HG02970 (cell line): Measurements from ENCODE around the gene MT1G.
"Not testable (repeated sequence)": the region's sequence is repeated elsewhere in the genome, so short reads cannot be mapped to it uniquely, and the experiment has no call there.

Experiments
- ATAC-seq: cut with Tn5 transposase; IDR thresholded peaks from one replicate; pipeline ENCODE4 v1.9.1; 2021; ENCODE audit warnings: mild to moderate bottlenecking, moderate library complexity, moderate number of reproducible peaks; ENCODE audit not compliant: unreplicated experiment, low FRiP score

MT1G gene

DNA sequence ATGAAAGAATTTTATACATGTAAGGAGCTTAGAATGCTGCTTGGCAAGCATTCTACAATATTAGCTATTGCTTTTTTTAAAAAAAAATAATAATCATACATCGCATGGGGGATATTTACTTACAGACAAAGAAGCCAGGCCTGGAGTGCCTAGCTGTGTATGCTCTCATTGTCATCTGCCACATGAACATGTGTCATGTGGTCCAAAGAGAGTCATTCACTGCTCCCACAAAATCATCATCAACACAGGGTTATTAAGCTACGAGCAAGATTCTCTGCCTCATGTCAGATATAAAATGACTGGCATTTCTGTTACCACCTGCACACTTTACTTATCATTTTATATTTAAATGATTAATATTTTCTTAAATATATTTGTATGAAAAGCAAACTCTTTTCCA is 44.2 kb downstream of the MT1G start:
- ATAC-seq, result no peak

DNA sequence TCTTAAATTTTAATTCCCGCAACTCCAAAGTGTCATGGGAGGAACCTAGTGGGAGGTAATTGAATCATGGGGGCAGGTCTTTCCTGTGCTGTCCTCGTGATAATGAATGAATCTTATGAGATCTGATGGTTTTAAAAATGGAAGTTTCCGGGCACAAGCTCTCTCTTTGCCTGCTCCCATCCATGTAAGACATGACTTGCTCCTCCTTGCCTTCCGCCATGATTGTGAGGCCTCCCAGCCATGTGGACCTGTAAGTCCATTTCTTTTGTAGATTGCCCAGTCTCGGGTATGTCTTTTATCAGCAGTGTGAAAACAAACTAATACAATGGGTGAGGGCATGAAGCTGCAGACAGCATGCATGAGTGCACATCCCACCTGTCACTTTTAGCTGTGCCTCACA is 44.7 kb downstream of the MT1G start:
- ATAC-seq, result not testable (repeated sequence)

DNA sequence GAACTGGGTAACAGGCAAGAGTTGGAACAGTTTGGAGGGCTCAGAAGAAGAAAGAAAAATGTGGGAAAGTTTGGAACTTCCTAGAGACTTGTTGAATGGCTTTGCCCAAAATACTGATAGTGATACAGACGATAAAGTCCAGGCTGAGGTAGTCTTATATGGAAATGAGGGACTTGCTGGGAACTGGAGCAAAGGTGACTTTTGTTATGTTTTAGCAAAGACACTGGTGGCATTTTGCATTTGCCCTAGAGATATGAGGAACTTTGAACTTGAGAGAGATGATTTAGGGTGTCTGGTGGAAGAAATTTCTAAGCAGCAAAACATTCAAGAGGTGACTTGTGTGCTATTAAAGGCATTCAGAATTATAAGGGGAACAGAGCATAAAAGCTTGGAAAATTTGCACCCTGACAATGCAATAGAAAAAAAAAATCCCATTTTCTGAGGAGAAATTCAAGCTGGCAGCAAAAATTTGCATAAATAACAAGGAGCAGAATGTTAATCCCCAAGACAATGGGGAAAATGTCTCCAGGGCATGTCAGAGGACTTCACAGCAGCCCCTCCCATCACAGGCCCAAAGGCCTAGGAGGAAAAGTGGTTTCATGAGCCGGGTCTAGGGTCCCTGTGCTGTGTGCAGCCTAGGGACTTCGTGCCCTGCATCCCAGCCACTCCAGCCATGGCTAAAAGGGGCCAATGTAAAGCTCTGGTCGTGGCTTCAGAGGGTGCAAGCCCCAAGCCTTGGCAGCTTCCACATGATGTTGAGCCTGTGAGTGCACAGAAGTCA is 46.0 kb downstream of the MT1G start:
- ATAC-seq, result not testable (repeated sequence)

DNA sequence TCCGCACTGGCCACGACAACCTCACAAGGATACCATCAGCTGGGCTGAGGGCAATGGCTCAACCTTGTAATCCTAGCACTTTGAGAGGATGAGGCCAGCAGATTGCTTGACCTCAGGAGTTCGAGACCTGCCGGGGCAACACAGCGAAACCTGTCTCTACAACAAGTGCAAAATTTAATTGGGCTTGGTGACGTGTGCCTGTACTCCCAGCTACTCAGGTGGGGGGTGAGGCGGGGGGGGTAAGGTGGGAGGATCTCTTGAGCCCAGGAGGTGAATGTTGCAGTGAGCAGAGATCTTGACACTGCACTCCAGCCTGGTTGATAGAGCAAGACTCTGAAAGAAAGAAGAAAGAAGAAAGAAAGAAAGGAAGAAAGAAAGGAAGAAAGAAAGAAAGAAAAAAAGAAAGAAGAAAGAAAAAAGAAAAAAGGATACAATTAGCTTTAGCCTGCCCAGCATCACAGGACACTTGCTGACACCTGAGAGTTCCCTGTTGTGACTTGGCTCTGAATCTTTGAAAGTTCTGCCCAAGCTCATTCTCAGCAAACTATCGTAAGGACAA is 47.4 kb downstream of the MT1G start:
- ATAC-seq, result no peak

DNA sequence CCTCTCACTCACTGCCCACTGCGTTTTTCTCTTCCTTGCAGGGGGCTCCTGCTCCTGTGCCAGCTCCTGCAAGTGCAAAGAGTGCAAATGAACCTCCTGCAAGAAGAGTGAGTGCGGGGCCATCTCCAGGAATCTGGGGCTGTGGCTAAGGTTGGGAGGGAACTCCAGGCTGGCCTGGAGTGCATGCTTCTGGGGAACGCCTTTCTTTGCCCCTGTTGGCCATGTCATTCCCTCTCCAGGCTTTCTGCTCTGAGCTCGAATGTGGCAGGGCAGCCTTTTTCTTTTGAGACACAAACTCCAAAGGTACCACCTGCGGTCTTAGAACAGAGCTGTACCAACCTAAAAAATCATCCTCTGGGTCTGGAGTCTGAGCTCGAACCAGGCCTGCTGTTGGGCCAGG is 49.7 kb downstream of the MT1G start:
- ATAC-seq, result no peak

DNA sequence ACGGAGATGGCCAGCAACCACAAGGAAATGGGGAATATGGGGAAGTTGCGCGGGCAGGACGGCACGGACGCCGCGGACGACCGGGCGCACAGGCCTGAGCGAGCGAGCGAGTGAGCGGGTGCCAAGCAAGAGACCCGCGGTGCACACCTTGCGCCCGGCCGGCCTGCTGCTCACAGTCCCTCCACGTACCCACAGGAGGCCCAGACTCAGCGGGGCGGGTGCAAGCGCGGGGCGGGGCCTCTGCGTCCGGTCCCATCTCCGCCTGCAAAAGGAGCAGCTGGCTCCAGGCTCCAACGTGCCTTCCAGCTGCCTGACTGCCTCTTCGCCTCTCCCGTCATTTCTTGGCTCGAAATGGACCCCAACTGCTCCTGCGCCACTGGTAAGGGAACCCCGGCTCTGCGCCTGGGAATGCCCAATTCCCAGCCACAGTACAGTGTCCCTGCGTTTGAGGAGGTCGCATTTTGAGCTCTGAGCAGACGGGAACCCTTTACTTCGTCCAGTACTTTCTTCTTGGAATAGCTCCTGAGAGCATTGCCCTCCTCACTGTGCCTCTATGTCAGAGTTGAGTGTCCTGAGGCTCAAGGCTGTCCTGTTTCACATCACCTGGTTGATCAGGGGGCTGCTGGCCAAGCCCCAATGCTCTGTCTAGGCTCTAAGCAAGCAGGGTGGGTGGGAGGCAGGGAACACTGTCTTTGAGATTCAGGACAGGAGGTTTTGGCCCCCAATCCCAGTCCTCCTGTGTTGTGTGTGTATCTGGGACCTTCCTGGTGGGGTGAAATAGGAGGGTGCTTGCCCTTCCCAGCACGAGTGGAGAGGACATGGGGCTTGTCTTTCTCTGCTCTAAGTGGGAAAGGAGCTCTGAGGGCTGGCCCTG is 50.4 kb downstream of the MT1G start:
- no peak for ATAC-seq
